Measurements from ENCODE around the gene EFCC1.

DNA sequence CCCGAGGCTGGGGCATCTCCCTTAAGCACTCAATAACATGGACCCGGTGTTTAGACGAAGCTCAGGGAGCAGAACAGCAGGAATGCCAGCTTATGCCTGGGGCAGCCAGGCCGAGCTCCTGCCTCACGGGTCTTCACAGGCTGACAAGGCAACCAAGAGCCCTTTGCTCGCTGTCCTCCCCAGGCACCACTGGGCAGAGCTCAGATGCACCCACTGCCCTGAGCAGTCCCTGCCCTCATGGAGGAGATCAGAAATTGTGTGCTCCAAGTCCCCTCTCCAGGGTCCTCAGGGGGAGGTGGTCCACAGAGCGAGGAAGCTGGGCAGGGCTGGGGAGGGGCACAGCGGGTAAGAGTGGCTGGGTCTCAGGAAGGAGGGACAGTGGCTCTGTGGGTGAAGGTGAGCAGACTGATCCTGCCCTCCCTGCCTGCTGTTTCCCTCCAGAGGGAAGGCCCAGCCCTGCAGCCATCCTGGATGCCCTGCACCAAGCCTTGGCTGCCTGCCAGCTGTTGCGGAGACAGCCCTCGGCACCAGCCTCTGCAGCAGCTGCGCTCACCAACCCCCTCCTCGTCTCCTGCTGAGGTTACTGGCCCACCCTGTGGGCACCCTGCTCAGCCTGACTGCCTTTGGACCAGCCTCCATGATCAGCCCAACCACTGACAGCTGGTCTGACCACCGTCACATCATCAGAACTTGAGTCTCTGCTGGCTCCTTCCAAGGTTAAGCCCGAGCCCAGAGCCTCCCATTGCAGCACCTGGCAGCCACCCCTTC lies 38.4 kb downstream of the EFCC1 start:
- TF ChIP-seq POLR2A (IDR thresholded peaks at IDR 0.05): no peak
- TF ChIP-seq, protein P1, sequence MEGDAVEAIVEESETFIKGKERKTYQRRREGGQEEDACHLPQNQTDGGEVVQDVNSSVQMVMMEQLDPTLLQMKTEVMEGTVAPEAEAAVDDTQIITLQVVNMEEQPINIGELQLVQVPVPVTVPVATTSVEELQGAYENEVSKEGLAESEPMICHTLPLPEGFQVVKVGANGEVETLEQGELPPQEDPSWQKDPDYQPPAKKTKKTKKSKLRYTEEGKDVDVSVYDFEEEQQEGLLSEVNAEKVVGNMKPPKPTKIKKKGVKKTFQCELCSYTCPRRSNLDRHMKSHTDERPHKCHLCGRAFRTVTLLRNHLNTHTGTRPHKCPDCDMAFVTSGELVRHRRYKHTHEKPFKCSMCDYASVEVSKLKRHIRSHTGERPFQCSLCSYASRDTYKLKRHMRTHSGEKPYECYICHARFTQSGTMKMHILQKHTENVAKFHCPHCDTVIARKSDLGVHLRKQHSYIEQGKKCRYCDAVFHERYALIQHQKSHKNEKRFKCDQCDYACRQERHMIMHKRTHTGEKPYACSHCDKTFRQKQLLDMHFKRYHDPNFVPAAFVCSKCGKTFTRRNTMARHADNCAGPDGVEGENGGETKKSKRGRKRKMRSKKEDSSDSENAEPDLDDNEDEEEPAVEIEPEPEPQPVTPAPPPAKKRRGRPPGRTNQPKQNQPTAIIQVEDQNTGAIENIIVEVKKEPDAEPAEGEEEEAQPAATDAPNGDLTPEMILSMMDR (IDR thresholded peaks at IDR 0.05): no peak
